ENCODE results near the gene MBP. TPM values are rescaled to one million over a fixed set of nuclear protein-coding genes. Genes with fewer than 3 reads are reported as not detected.

The MBP gene
- total and polyA plus RNA-seq, 10 of the 15 experiments (the other 5 are each of a cell fraction or from before 2014, with no cell fraction given), result 12.2 to 67.8 (median 42.1) TPM

DNA sequence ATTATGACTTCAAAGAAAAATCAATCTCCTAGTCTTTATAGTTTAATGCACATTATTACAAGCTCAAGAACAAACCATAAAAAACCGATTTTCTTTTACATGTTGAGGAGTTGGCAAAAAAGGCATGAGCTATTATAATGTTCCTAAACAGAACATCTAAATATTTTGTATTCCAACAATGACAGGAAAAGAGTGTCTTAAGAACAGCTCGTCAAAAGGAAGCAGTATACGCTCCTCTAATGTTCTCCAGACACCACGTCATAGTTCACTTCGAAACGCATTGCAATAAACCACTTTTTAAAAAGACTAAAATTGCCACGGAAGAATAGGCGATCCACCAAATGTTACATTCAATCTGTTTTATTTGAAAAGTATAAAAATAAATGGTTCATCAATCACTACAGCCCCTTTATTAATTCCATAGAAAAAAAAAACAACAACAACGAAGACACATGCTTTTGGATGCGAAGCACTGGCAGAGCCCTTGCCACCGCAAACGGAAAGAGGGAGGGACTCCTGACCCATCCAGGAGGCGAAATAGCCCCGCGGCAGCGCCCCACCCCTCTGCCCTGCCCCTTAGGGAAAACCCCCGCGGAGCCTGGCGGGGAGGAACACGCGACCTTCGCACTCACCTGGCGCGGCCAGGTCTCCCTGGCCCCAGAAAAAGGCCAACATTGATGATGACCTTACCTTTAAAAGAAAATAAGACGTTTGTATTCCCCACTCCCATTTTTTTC, 45.8 kb downstream of the MBP start:
- intact Hi-C loops (cut with micrococcal nuclease; ENCODE audit: unreplicated experiment), result no loop called here
- H3K4me1 ChIP-seq (ENCODE audit: control insufficient read depth, insufficient read depth, low read length), result no peaks in the 10 kb centered on the region; the same call in 1 of the 2 replicates

More for the DNA sequence above, 45.8 kb downstream of the MBP start:
- in situ Hi-C loops (cut with MboI), result no loop called here
- Histone ChIP-seq H3K36me3 (ENCODE audit: control insufficient read depth in 2 of 2, insufficient read depth in 2 of 2, low read length in 1 of 2) (peaks cover 12 to 16% of the 10 kb centered on the region in 2 experiments), H3K27ac (ENCODE audit: control insufficient read depth, insufficient read depth) (no peak overlapping the region), H3K9me3 (replicated peaks; ENCODE audit: control insufficient read depth, insufficient read depth, low read length) (no peaks in the 10 kb centered on the region; the same call in 2 of the 3 replicates), H3K9ac (ENCODE audit: control insufficient read depth, insufficient read depth, low read length) (no peak overlapping the region), H3K4me2 (ENCODE audit: control insufficient read depth, insufficient read depth) (no peak overlapping the region), H4K20me1 (ENCODE audit: control insufficient read depth, insufficient read depth) (no peaks in the 10 kb centered on the region), H2AFZ (ENCODE audit: control insufficient read depth, low read depth, low read length) (no peak overlapping the region), H3K4me3 (no peak overlapping the region), H3K27me3 (replicated peaks in 1 of 2; ENCODE audit: control insufficient read depth in 2 of 2, insufficient read depth in 2 of 2, low read length in 1 of 2) (no peaks in the 10 kb centered on the region), H3K79me2 (ENCODE audit: control insufficient read depth, insufficient read depth, low read length) (peaks cover 30% of the 10 kb centered on the region)
- BruUV-seq (replicated peaks), result no TSS peak
- ChIA-PET POLR2A (interaction anchor here (1.2 kb wide), 1 partner anchor 19 kb away, joined by 3 read pairs; no protein-coding TSS in a partner anchor), RAD21 (ENCODE audit: unreplicated experiment) (no interaction called here), SMC1A (ENCODE audit: uncharacterized antibody, unreplicated experiment) (interaction anchor here (0.6 to 1.6 kb wide), 2 partner anchors 9 to 173 kb away, joined by 3 to 4 read pairs; no protein-coding TSS in a partner anchor), CTCF (no interaction called here)
- WGBS (ENCODE audit: insufficient coverage, insufficient replicate concordance, low lambda C conversion rate, missing lambda C conversion rate), result 95% methylated on average over 24 of the region's 25 CpGs
- DNase-seq (ENCODE audit: low read depth, low spot score), result no peak
- ATAC-seq, result no peak
- TF ChIP-seq KLF5 (IDR thresholded peaks at IDR 0.05; ENCODE audit: partially characterized antibody), result no peak
- no peak for TF ChIP-seq NFIC (IDR thresholded peaks at IDR 0.05; ENCODE audit: low read depth, low read length)
- TF ChIP-seq, protein P1, sequence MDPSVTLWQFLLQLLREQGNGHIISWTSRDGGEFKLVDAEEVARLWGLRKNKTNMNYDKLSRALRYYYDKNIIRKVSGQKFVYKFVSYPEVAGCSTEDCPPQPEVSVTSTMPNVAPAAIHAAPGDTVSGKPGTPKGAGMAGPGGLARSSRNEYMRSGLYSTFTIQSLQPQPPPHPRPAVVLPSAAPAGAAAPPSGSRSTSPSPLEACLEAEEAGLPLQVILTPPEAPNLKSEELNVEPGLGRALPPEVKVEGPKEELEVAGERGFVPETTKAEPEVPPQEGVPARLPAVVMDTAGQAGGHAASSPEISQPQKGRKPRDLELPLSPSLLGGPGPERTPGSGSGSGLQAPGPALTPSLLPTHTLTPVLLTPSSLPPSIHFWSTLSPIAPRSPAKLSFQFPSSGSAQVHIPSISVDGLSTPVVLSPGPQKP (IDR thresholded peaks at IDR 0.05; ENCODE audit: low read depth, low read length), result no peak
- TF ChIP-seq TAF1 (IDR thresholded peaks at IDR 0.05; ENCODE audit: borderline replicate concordance, low read depth, low read length), result no peak
- no peak for TF ChIP-seq WRNIP1 (IDR thresholded peaks at IDR 0.05; ENCODE audit: borderline replicate concordance, low read depth, low read length)
- TF ChIP-seq HDAC2 (IDR thresholded peaks at IDR 0.05), result no peak
- TF ChIP-seq SP1 (IDR thresholded peaks at IDR 0.05; ENCODE audit: low read depth, low read length), result no peak
- TF ChIP-seq SMAD5 (IDR thresholded peaks at IDR 0.05; ENCODE audit: low read depth), result no peak
- TF ChIP-seq MYC (IDR thresholded peaks at IDR 0.05; ENCODE audit: insufficient read depth, insufficient read length, insufficient replicate concordance, low read length, severe bottlenecking), result no peak
- no peak for TF ChIP-seq EP300 (IDR thresholded peaks at IDR 0.05; ENCODE audit: borderline replicate concordance in 1 of 2, control insufficient read depth in 1 of 2, low read depth in 2 of 2, low read length in 2 of 2)
- no peak for TF ChIP-seq NFYB (IDR thresholded peaks at IDR 0.05; ENCODE audit: insufficient read depth, low read depth, low read length)
- TF ChIP-seq, protein P2, sequence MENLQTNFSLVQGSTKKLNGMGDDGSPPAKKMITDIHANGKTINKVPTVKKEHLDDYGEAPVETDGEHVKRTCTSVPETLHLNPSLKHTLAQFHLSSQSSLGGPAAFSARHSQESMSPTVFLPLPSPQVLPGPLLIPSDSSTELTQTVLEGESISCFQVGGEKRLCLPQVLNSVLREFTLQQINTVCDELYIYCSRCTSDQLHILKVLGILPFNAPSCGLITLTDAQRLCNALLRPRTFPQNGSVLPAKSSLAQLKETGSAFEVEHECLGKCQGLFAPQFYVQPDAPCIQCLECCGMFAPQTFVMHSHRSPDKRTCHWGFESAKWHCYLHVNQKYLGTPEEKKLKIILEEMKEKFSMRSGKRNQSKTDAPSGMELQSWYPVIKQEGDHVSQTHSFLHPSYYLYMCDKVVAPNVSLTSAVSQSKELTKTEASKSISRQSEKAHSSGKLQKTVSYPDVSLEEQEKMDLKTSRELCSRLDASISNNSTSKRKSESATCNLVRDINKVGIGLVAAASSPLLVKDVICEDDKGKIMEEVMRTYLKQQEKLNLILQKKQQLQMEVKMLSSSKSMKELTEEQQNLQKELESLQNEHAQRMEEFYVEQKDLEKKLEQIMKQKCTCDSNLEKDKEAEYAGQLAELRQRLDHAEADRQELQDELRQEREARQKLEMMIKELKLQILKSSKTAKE (IDR thresholded peaks at IDR 0.05; ENCODE audit: low read depth, poor library complexity, severe bottlenecking), result no peak
- no peak for TF ChIP-seq RELA (IDR thresholded peaks at IDR 0.05; ENCODE audit: borderline replicate concordance, partially characterized antibody)
- TF ChIP-seq GATAD2B (conservative IDR thresholded peaks at IDR 0.05; ENCODE audit: low read depth), result no peak
- no peak for TF ChIP-seq CHD2 (IDR thresholded peaks at IDR 0.05; ENCODE audit: borderline replicate concordance, low read depth, low read length)
- TF ChIP-seq BACH1 (IDR thresholded peaks at IDR 0.05; ENCODE audit: borderline replicate concordance), result no peak
- peak; percentile 65 for FAIRE-seq

Measured in GM12878 (cell line).